ENCODE measurements around the gene OCA2. TPM values are rescaled to one million over a fixed set of nuclear protein-coding genes. Genes with fewer than 3 reads are reported as not detected.

Gene OCA2
- total and polyA plus RNA-seq, 2 of the 8 experiments (the other 6 are each of a cell fraction or from before 2014, with no cell fraction given), result 0.20 TPM

DNA sequence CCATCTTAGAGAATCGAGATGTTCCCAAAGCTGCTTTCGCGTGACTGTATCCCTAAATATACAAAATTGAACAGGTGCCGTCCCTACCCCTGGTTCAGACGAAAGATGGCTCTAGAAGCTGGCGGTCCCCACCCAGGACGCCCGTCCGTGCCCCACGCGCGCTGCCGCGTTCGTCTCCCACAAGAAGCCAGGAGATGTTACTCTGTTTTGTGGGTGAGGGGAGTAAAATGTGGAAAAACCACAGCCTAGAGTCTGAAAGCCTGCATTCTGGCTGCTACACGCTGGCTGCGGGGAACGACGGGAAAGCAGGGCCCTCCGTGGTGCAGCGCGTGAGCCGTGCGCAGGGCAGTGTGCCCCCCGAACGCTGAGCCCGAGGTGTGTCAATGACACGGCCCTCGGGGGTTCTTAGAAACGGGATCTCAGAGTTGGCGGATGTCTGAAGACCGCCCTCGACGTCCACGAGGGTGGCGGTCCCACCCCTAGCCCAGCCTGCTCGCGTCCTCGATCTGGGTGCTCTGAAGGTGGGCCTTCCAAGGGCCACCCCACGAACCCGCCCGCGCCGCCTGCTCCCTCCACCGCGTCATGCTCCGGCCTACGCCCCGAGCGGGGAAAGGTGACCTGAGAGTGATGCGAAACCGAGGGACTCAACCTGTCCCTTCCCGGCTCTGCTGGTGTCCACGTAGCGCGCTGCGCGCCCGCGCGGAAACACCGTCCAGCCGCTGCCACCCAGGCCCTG is 95.6 kb downstream of the OCA2 start:
- Histone ChIP-seq H3K56ac (replicated peaks; ENCODE audit: insufficient read length, low read depth, low read length) (no peak overlapping the region), H3K9ac (replicated peaks in 1 of 4; ENCODE audit: extremely low read depth in 1 of 4, low read depth in 3 of 4, low read length in 3 of 4) (no peak overlapping the region), H3K27me3 (replicated peaks in 1 of 4; ENCODE audit: control insufficient read depth in 3 of 4, extremely low read depth in 1 of 4, insufficient read depth in 3 of 4, low read length in 3 of 4) (no peaks in the 10 kb centered on the region), H3K18ac (ENCODE audit: extremely low read depth, low read length) (no peak overlapping the region), H3K4me1 (replicated peaks in 1 of 4; ENCODE audit: control insufficient read depth in 3 of 4, insufficient read depth in 4 of 4, low read length in 3 of 4) (no peaks in the 10 kb centered on the region), H3K9me3 (ENCODE audit: insufficient read depth in 2 of 2, low read depth in 1 of 2, low read length in 1 of 2) (no peaks in the 10 kb centered on the region), H2BK120ac (replicated peaks; ENCODE audit: low read depth, low read length) (no peak overlapping the region), H3K79me2 (ENCODE audit: control insufficient read depth in 1 of 2, insufficient read depth in 2 of 2, low read length in 2 of 2) (no peaks in the 10 kb centered on the region), H4K5ac (ENCODE audit: insufficient read length, low read depth, low read length) (no peak overlapping the region), H3K23me2 (ENCODE audit: low read depth, low read length) (peaks cover 2% of the 10 kb centered on the region; the same call in 1 of the 2 replicates), H2BK15ac (ENCODE audit: low read length) (no peak overlapping the region), H3K79me1 (ENCODE audit: low read depth, low read length) (no peaks in the 10 kb centered on the region), H4K91ac (replicated peaks; ENCODE audit: insufficient read length, low read length) (no peak overlapping the region), H4K8ac (ENCODE audit: extremely low read depth, insufficient read depth, low read length) (no peak overlapping the region), H3K4me2 (ENCODE audit: insufficient read depth in 1 of 2, low read depth in 2 of 2, low read length in 2 of 2) (no peak overlapping the region), H2BK12ac (ENCODE audit: low read depth, low read length) (no peak overlapping the region), H3K23ac (ENCODE audit: insufficient read length) (no peak overlapping the region), H3K14ac (ENCODE audit: insufficient read length) (no peak overlapping the region), H3K4ac (replicated peaks; ENCODE audit: insufficient read length, low read depth, low read length) (no peak overlapping the region), H2BK20ac (ENCODE audit: low read length) (no peak overlapping the region), H3K36me3 (ENCODE audit: control insufficient read depth in 2 of 4, insufficient read depth in 4 of 4, low read length in 3 of 4) (no peaks in the 10 kb centered on the region), H4K20me1 (replicated peaks in 1 of 2; ENCODE audit: control insufficient read depth in 1 of 2, insufficient read depth in 2 of 2, low read length in 2 of 2) (peaks cover 0 to 4% of the 10 kb centered on the region in 2 experiments), H2AK5ac (ENCODE audit: low read depth, low read length) (no peak overlapping the region), H2BK5ac (ENCODE audit: low read depth, low read length) (no peak overlapping the region), H3K27ac (ENCODE audit: low read depth, low read length) (no peak overlapping the region), H3K4me3 (ENCODE audit: extremely low read depth in 1 of 4, insufficient read depth in 2 of 4, low read depth in 3 of 4, low read length in 4 of 4) (no peak overlapping the region), H2AFZ (ENCODE audit: low read length) (no peak overlapping the region)
- TF ChIP-seq SRF (IDR thresholded peaks at IDR 0.05; ENCODE audit: low read depth, low read length), result no peak
- TF ChIP-seq BCL11A (IDR thresholded peaks at IDR 0.05; ENCODE audit: low read depth in 2 of 2, low read length in 2 of 2), result no peak
- TF ChIP-seq TBP (IDR thresholded peaks at IDR 0.05; ENCODE audit: low read depth, low read length), result no peak
- no peak for TF ChIP-seq CBX8 (IDR thresholded peaks at IDR 0.05; ENCODE audit: borderline replicate concordance, low read depth, low read length)
- no peak for TF ChIP-seq CTBP2 (IDR thresholded peaks at IDR 0.05; ENCODE audit: borderline replicate concordance, insufficient read depth, insufficient read length, low read length)
- TF ChIP-seq RXRA (IDR thresholded peaks at IDR 0.05; ENCODE audit: insufficient read depth, low read depth, low read length), result no peak
- TF ChIP-seq, protein P1, sequence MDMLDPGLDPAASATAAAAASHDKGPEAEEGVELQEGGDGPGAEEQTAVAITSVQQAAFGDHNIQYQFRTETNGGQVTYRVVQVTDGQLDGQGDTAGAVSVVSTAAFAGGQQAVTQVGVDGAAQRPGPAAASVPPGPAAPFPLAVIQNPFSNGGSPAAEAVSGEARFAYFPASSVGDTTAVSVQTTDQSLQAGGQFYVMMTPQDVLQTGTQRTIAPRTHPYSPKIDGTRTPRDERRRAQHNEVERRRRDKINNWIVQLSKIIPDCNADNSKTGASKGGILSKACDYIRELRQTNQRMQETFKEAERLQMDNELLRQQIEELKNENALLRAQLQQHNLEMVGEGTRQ (IDR thresholded peaks at IDR 0.05; ENCODE audit: low read length), result no peak
- DNase-seq (ENCODE audit: low read depth in 1 of 2, low spot score in 2 of 2) (peak in 1 of 2 experiments; percentile 37), FAIRE-seq (no peak)
- ChIA-PET CTCF (ENCODE audit: partially characterized antibody) (interaction anchor here (0.7 to 1.1 kb wide), 3 partner anchors 13 to 70 kb away, joined by 3 read pairs; no protein-coding TSS in a partner anchor), POLR2A (ENCODE audit: partially characterized antibody) (no interaction called here)
- 94% methylated on average over 51 of the region's 63 CpGs; no CpG with 5 or more reads in 1 of the 2 experiments for WGBS, 2 experiments (ENCODE audit: extremely low coverage in 1 of 2, insufficient coverage in 1 of 2, insufficient read length in 1 of 2, insufficient replicate concordance in 2 of 2, low coverage in 1 of 2, low lambda C conversion rate in 2 of 2, missing lambda C conversion rate in 1 of 2)

Data from H1 (cell line).